H1 (cell line): ENCODE data around the gene SIRT3. TPM values are rescaled to one million over a fixed set of nuclear protein-coding genes. Genes with fewer than 3 reads are reported as not detected.

ENCODE experiments used
- NRF1 ChIP-seq: IDR thresholded peaks from 2 replicates; pipeline ENCODE4 v1.6.1; 2011; ENCODE audit warnings: mild to moderate bottlenecking, low read depth, low read length, improper control_type of control experiment
- RFX5 ChIP-seq: IDR thresholded peaks from 2 replicates; pipeline ENCODE4 v1.6.1; 2011; ENCODE audit warnings: low read depth, low read length, improper control_type of control experiment, borderline replicate concordance
- SIX5 ChIP-seq: IDR thresholded peaks from 2 replicates; pipeline ENCODE4 v1.6.1; 2011; ENCODE audit warnings: mild to moderate bottlenecking, low read depth, low read length
- TCF12 ChIP-seq: IDR thresholded peaks from 2 replicates; pipeline ENCODE4 v1.6.1; 2011; ENCODE audit warnings: low read depth, mild to moderate bottlenecking, low read length
- TEAD4 ChIP-seq: IDR thresholded peaks from 2 replicates; pipeline ENCODE4 v1.6.1; 2012; ENCODE audit warnings: low read depth, low read length, inconsistent platforms, mixed read lengths
- polyA plus RNA-seq, 7 experiments: library from polyadenylated mRNA; depleted of rRNA in 3 of 7; stranded (reverse) in 5 of 7; unstranded in 2 of 7; fragments of >200 nt in 5 of 7; fragments of 200-250 nt in 2 of 7; gene quantifications; 1 replicate in 5 of 7; 2 replicates in 1 of 7; 4 replicates in 1 of 7; pipeline versions ENCODE4 v1.2.1 to v1.2.3, GENCODE V29; 2011 to 2013; ENCODE audit warnings: missing spikeins in 2 of 7, mixed read lengths in 2 of 7
- total RNA-seq: library from RNA; stranded (reverse); fragmentation: NEBNext Ultra II Directional; extraction: Animal tissue kit (Norgen Biotek cat#: 25700); gene quantifications from 2 replicates; pipeline ENCODE4 v1.2.1, GENCODE V29; 2021
- TF ChIP-seq, protein P1 (sequence below): fragments of 300-600 bp; sonication (generic); IDR thresholded peaks from 2 replicates; pipeline ENCODE4 v1.7.1; 2012; ENCODE audit warnings: low read length, moderate library complexity, mild to moderate bottlenecking, inconsistent platforms; ENCODE audit not compliant: insufficient replicate concordance

Gene SIRT3
- total and polyA plus RNA-seq, 2 of the 8 experiments (the other 6 are each of a cell fraction or from before 2014, with no cell fraction given): 14.3 to 21.6 TPM

DNA sequence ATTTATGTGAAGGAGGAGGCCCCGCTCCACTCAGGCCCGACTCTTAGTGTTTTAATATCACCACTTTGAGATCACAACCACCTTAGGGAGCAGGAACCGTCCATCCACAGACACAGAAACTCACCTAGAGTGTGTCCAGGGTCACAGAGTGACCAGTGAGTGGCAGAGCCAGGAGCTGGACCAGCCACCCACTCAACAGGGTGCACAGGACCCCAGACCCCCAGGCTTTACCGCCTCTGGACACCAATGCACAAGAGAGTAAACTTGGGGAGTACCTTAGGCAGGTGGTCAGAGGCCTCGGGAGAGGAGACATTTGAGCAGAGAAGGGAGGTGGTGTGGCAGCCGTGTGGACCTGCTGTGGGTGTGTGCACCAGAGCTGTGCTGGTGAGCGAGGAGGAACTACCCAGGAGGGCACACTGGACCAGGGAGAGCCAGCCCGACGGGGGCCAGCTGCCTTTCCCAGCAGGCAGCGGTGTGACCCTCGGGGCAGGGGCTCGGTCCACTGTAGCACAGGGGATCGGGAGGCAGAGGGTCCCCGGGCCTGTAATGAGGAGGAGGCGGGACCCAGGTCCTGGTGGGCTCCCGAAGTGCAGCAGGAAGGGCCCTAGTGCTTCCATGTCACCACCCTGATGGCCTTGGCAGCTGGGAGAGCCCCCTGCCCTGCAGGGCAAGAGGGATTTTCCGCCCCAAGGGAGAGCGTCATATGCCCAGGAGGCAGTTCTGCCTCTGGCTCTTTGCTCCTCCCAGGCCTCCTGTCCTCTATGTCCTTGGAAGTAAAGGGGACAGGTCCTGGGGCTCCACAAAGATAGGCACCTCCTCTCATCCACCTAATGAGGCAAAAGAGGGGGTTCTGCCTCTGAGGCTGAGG, 34.5 kb upstream of the SIRT3 start (continued):
- TF ChIP-seq RFX5 (no peak), TCF12 (no peak), NRF1 (no peak), SIX5 (no peak), TEAD4 (no peak)
- TF ChIP-seq, protein P1, sequence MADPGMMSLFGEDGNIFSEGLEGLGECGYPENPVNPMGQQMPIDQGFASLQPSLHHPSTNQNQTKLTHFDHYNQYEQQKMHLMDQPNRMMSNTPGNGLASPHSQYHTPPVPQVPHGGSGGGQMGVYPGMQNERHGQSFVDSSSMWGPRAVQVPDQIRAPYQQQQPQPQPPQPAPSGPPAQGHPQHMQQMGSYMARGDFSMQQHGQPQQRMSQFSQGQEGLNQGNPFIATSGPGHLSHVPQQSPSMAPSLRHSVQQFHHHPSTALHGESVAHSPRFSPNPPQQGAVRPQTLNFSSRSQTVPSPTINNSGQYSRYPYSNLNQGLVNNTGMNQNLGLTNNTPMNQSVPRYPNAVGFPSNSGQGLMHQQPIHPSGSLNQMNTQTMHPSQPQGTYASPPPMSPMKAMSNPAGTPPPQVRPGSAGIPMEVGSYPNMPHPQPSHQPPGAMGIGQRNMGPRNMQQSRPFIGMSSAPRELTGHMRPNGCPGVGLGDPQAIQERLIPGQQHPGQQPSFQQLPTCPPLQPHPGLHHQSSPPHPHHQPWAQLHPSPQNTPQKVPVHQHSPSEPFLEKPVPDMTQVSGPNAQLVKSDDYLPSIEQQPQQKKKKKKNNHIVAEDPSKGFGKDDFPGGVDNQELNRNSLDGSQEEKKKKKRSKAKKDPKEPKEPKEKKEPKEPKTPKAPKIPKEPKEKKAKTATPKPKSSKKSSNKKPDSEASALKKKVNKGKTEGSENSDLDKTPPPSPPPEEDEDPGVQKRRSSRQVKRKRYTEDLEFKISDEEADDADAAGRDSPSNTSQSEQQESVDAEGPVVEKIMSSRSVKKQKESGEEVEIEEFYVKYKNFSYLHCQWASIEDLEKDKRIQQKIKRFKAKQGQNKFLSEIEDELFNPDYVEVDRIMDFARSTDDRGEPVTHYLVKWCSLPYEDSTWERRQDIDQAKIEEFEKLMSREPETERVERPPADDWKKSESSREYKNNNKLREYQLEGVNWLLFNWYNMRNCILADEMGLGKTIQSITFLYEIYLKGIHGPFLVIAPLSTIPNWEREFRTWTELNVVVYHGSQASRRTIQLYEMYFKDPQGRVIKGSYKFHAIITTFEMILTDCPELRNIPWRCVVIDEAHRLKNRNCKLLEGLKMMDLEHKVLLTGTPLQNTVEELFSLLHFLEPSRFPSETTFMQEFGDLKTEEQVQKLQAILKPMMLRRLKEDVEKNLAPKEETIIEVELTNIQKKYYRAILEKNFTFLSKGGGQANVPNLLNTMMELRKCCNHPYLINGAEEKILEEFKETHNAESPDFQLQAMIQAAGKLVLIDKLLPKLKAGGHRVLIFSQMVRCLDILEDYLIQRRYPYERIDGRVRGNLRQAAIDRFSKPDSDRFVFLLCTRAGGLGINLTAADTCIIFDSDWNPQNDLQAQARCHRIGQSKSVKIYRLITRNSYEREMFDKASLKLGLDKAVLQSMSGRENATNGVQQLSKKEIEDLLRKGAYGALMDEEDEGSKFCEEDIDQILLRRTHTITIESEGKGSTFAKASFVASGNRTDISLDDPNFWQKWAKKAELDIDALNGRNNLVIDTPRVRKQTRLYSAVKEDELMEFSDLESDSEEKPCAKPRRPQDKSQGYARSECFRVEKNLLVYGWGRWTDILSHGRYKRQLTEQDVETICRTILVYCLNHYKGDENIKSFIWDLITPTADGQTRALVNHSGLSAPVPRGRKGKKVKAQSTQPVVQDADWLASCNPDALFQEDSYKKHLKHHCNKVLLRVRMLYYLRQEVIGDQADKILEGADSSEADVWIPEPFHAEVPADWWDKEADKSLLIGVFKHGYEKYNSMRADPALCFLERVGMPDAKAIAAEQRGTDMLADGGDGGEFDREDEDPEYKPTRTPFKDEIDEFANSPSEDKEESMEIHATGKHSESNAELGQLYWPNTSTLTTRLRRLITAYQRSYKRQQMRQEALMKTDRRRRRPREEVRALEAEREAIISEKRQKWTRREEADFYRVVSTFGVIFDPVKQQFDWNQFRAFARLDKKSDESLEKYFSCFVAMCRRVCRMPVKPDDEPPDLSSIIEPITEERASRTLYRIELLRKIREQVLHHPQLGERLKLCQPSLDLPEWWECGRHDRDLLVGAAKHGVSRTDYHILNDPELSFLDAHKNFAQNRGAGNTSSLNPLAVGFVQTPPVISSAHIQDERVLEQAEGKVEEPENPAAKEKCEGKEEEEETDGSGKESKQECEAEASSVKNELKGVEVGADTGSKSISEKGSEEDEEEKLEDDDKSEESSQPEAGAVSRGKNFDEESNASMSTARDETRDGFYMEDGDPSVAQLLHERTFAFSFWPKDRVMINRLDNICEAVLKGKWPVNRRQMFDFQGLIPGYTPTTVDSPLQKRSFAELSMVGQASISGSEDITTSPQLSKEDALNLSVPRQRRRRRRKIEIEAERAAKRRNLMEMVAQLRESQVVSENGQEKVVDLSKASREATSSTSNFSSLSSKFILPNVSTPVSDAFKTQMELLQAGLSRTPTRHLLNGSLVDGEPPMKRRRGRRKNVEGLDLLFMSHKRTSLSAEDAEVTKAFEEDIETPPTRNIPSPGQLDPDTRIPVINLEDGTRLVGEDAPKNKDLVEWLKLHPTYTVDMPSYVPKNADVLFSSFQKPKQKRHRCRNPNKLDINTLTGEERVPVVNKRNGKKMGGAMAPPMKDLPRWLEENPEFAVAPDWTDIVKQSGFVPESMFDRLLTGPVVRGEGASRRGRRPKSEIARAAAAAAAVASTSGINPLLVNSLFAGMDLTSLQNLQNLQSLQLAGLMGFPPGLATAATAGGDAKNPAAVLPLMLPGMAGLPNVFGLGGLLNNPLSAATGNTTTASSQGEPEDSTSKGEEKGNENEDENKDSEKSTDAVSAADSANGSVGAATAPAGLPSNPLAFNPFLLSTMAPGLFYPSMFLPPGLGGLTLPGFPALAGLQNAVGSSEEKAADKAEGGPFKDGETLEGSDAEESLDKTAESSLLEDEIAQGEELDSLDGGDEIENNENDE: no peak
